ENCODE measurements around the gene CNTN4.
"Not testable (repeated sequence)": the region's sequence is repeated elsewhere in the genome, so short reads cannot be mapped to it uniquely, and the experiment has no call there.

The CNTN4 gene

GRCh38 chr3:2978977-2979732 lies 880.5 kb downstream of the CNTN4 start:
- no peaks in the 10 kb centered on the region for H3K36me3 ChIP-seq (replicated peaks)
- in situ Hi-C loops (cut with HindIII; ENCODE audit: low pct_ligation_motif_present, low sequenced_read_pairs), result no loop called here
- no peaks in the 10 kb centered on the region for H3K27me3 ChIP-seq (replicated peaks)
- H3K4me3 ChIP-seq (ENCODE audit: low read depth, low read length), result no peak overlapping the region
- TF ChIP-seq CTCF (IDR thresholded peaks at IDR 0.05; ENCODE audit: low read depth, low read length, missing control alignments), result no peak
- no peak overlapping the region for H3K27ac ChIP-seq
- no peak for DNase-seq

- Histone ChIP-seq H3K27ac (no peak overlapping the region), H3K27me3 (replicated peaks) (no peaks in the 10 kb centered on the region), H3K36me3 (replicated peaks) (no peaks in the 10 kb centered on the region), H3K4me3 (ENCODE audit: low read depth, low read length) (no peak overlapping the region)
- TF ChIP-seq CTCF (IDR thresholded peaks at IDR 0.05; ENCODE audit: low read depth, low read length, missing control alignments), result no peak
- in situ Hi-C loops (cut with HindIII; ENCODE audit: low pct_ligation_motif_present, low sequenced_read_pairs), result no loop called here
- DNase-seq, result no peak
Observed at GRCh38 chr3:2984005-2984830, 885.6 kb downstream of the CNTN4 start.

GRCh38 chr3:2984831-2985220 lies 886.2 kb downstream of the CNTN4 start:
- no peak for TF ChIP-seq CTCF (IDR thresholded peaks at IDR 0.05; ENCODE audit: low read depth, low read length, missing control alignments)
- Histone ChIP-seq H3K27ac (no peak overlapping the region), H3K27me3 (replicated peaks) (no peaks in the 10 kb centered on the region), H3K4me3 (ENCODE audit: low read depth, low read length) (no peak overlapping the region), H3K36me3 (replicated peaks) (no peaks in the 10 kb centered on the region)
- DNase-seq, result no peak
- in situ Hi-C loops (cut with HindIII; ENCODE audit: low pct_ligation_motif_present, low sequenced_read_pairs), result no loop called here

- Histone ChIP-seq H3K36me3 (replicated peaks) (no peaks in the 10 kb centered on the region), H3K27ac (no peak overlapping the region), H3K4me3 (ENCODE audit: low read depth, low read length) (no peak overlapping the region), H3K27me3 (replicated peaks) (no peaks in the 10 kb centered on the region)
- no peak for TF ChIP-seq CTCF (IDR thresholded peaks at IDR 0.05; ENCODE audit: low read depth, low read length, missing control alignments)
- in situ Hi-C loops (cut with HindIII; ENCODE audit: low pct_ligation_motif_present, low sequenced_read_pairs), result no loop called here
- DNase-seq, result no peak
Observed at GRCh38 chr3:2985479-2985878, 886.8 kb downstream of the CNTN4 start.

- no peak overlapping the region for H3K27ac ChIP-seq
- H3K4me3 ChIP-seq (ENCODE audit: low read depth, low read length), result no peak overlapping the region
- in situ Hi-C loops (cut with HindIII; ENCODE audit: low pct_ligation_motif_present, low sequenced_read_pairs), result no loop called here
- no peaks in the 10 kb centered on the region for H3K36me3 ChIP-seq (replicated peaks)
- no peaks in the 10 kb centered on the region for H3K27me3 ChIP-seq (replicated peaks)
- no peak for DNase-seq
- TF ChIP-seq CTCF (IDR thresholded peaks at IDR 0.05; ENCODE audit: low read depth, low read length, missing control alignments), result no peak
Observed at GRCh38 chr3:2992534-2992933, 893.9 kb downstream of the CNTN4 start.

GRCh38 chr3:2993130-2993529 lies 894.5 kb downstream of the CNTN4 start:
- H3K36me3 ChIP-seq (replicated peaks); H3K27me3 ChIP-seq (replicated peaks); H3K27ac ChIP-seq; DNase-seq; H3K4me3 ChIP-seq (ENCODE audit: low read depth, low read length); in situ Hi-C loops (cut with HindIII; ENCODE audit: low pct_ligation_motif_present, low sequenced_read_pairs): not testable (repeated sequence)

Measured in brain microvascular endothelial cell (primary cell).